Thyroid gland (tissue), 4 donors: ENCODE data around the gene SLC25A3.

Experiments
- CTCF ChIP-seq, 6 experiments: fragments of 200-600 bp in 3 of 6; fragments of 450-650 bp in 3 of 6; sonication (generic) in 3 of 6; IDR thresholded peaks; one replicate each; pipeline ENCODE4 v1.5.1; 2016 to 2019; ENCODE audit warnings: antibody characterized with exemption in 6 of 6, mild to moderate bottlenecking in 2 of 6, inconsistent platforms in 1 of 6, moderate library complexity in 1 of 6
- POLR2A ChIP-seq, 2 donors: fragments of 450-650 bp; IDR thresholded peaks; one replicate each; pipeline ENCODE4 v1.6.1; 2017; ENCODE audit warnings: antibody characterized with exemption in 2 of 2, mild to moderate bottlenecking in 2 of 2, moderate library complexity in 1 of 2

GRCh38 chr12:98645572-98646067, 52.1 kb downstream of the SLC25A3 start:
- TF ChIP-seq CTCF (IDR thresholded peaks at IDR 0.05) (no peak), POLR2A (IDR thresholded peaks at IDR 0.05) (no peak)
